IMR-90 (cell line): ENCODE measurements around the gene CDC42EP5. TPM values are rescaled to one million over a fixed set of nuclear protein-coding genes. Genes with fewer than 3 reads are reported as not detected.

Experiments
- ATAC-seq: fragments of 200-7000 bp; cut with Tn5 transposase; 2 replicates; pipeline ENCODE4 v1.9.1; 2020; ENCODE audit warnings: low read depth, mild to moderate bottlenecking, moderate library complexity
- BruUV-seq: library from RNA; stranded (reverse); fragments of 400-500 nt; replicated peaks from 2 replicates; lab custom pipeline; 2021; lab: Mats Ljungman, UMichigan
- CTCF ChIA-PET: fragments of 300-600 bp; formaldehyde crosslinking; extraction: SDS; loops from one replicate; lab custom pipeline; 2021; ENCODE audit warnings: antibody characterized with exemption; lab: Yijun Ruan, JAX
- POLR2A ChIA-PET: fragments of 300-600 bp; sonication (Branson Sonifier 250); formaldehyde crosslinking; loops from one replicate; lab custom pipeline; 2022; ENCODE audit warnings: antibody characterized with exemption; ENCODE audit not compliant: unreplicated experiment; lab: Charles Lee
- DNase-seq: peaks from one replicate; pipeline ENCODE4 v3.0.0; 2013
- H2AFZ ChIP-seq: replicated peaks from 2 replicates; pipeline ENCODE3; 2013; ENCODE audit warnings: low read length, mild to moderate bottlenecking; ENCODE audit not compliant: poor library complexity
- H2AK5ac ChIP-seq: 2 replicates; pipeline ENCODE4 v1.6.1; 2013; ENCODE audit warnings: low read depth, low read length, inconsistent platforms
- H2AK9ac ChIP-seq: replicated peaks from 2 replicates; pipeline ENCODE3; 2013; ENCODE audit warnings: mild to moderate bottlenecking, low read depth, low read length, moderate library complexity; ENCODE audit not compliant: poor library complexity
- H2BK120ac ChIP-seq: 2 replicates; pipeline ENCODE4 v1.6.1; 2013; ENCODE audit warnings: low read depth, low read length, inconsistent platforms
- H2BK15ac ChIP-seq: 3 replicates; pipeline ENCODE4 v1.6.1; 2013; ENCODE audit warnings: low read depth, low read length, inconsistent platforms
- H2BK20ac ChIP-seq: 2 replicates; pipeline ENCODE4 v1.6.1; 2013; ENCODE audit warnings: low read depth, mild to moderate bottlenecking, inconsistent platforms, low read length, moderate library complexity
- H2BK5ac ChIP-seq: 2 replicates; pipeline ENCODE4 v1.6.1; 2013; ENCODE audit warnings: mild to moderate bottlenecking, low read depth, low read length, inconsistent platforms; ENCODE audit not compliant: poor library complexity, severe bottlenecking
- H3K14ac ChIP-seq: replicated peaks from 2 replicates; pipeline ENCODE4 v1.6.1; 2013; ENCODE audit warnings: low read depth, low read length, inconsistent platforms
- H3K18ac ChIP-seq: 2 replicates; pipeline ENCODE4 v1.6.1; 2013; ENCODE audit warnings: low read depth, low read length, control low read depth
- H3K23ac ChIP-seq: 2 replicates; pipeline ENCODE4 v1.6.1; 2013; ENCODE audit warnings: low read depth, low read length, inconsistent platforms
- H3K27ac ChIP-seq: 2 replicates; pipeline ENCODE4 v1.5.1; 2013; ENCODE audit warnings: mild to moderate bottlenecking, control low read depth, low read length; ENCODE audit not compliant: insufficient read depth
- H3K27me3 ChIP-seq: 2 replicates; pipeline ENCODE4 v1.6.1; 2013; ENCODE audit warnings: low read length; ENCODE audit not compliant: control insufficient read depth, insufficient read depth
- H3K36me3 ChIP-seq: 2 replicates; pipeline ENCODE4 v1.6.1; 2013; ENCODE audit warnings: low read length, mixed read lengths; ENCODE audit not compliant: control insufficient read depth, insufficient read depth
- H3K4ac ChIP-seq: 2 replicates; pipeline ENCODE4 v1.6.1; 2013; ENCODE audit warnings: low read depth, low read length, inconsistent platforms
- H3K4me1 ChIP-seq: 2 replicates; pipeline ENCODE4 v1.6.1; 2013; ENCODE audit warnings: low read length, mixed read lengths; ENCODE audit not compliant: control insufficient read depth, insufficient read depth
- H3K4me2 ChIP-seq: 2 replicates; pipeline ENCODE4 v1.6.1; 2013; ENCODE audit warnings: low read depth, mild to moderate bottlenecking, control low read depth, low read length, moderate library complexity
- H3K4me3 ChIP-seq: 2 replicates; pipeline ENCODE4 v1.5.1; 2013; ENCODE audit warnings: low read depth, mild to moderate bottlenecking, control low read depth, low read length, moderate library complexity; ENCODE audit not compliant: insufficient read depth
- H3K56ac ChIP-seq: 2 replicates; pipeline ENCODE4 v1.6.1; 2013; ENCODE audit warnings: low read length, inconsistent platforms; ENCODE audit not compliant: insufficient read depth; ENCODE audit errors: extremely low read depth
- H3K79me1 ChIP-seq, 2 experiments: 2 replicates each; pipeline ENCODE4 v1.6.1; 2013; ENCODE audit warnings: low read length in 2 of 2, inconsistent platforms in 1 of 2, low read depth in 1 of 2
- H3K9ac ChIP-seq: 2 replicates; pipeline ENCODE4 v1.6.1; 2013; ENCODE audit warnings: low read depth, low read length, control low read depth
- H3K9me1 ChIP-seq: 2 replicates; pipeline ENCODE4 v1.6.1; 2013; ENCODE audit warnings: low read length, inconsistent platforms; ENCODE audit not compliant: insufficient read depth
- H3K9me3 ChIP-seq: 2 replicates; pipeline ENCODE4 v1.6.1; 2013; ENCODE audit warnings: low read length; ENCODE audit not compliant: control insufficient read depth, insufficient read depth
- H4K20me1 ChIP-seq: 2 replicates; pipeline ENCODE4 v1.6.1; 2013; ENCODE audit warnings: low read length, inconsistent platforms; ENCODE audit not compliant: insufficient read depth
- H4K5ac ChIP-seq: 2 replicates; pipeline ENCODE4 v1.6.1; 2013; ENCODE audit warnings: mild to moderate bottlenecking, low read depth, low read length, control low read depth
- H4K8ac ChIP-seq, 2 experiments: 2 replicates each; pipeline ENCODE4 v1.6.1; 2013; ENCODE audit warnings: low read depth in 2 of 2, low read length in 2 of 2, control low read depth in 1 of 2, inconsistent platforms in 1 of 2
- H4K91ac ChIP-seq: 2 replicates; pipeline ENCODE4 v1.6.1; 2013; ENCODE audit warnings: low read depth, low read length, inconsistent platforms; ENCODE audit not compliant: insufficient read depth
- MAZ ChIP-seq: IDR thresholded peaks from 2 replicates; pipeline ENCODE4 v1.6.1; 2012; ENCODE audit warnings: low read depth, mild to moderate bottlenecking, low read length, improper control_type of control experiment, moderate library complexity, borderline replicate concordance
- POLR2A ChIP-seq: IDR thresholded peaks from 2 replicates; pipeline ENCODE4 v1.6.1; 2012; ENCODE audit warnings: mild to moderate bottlenecking, low read depth, low read length
- RCOR1 ChIP-seq: IDR thresholded peaks from 2 replicates; pipeline ENCODE4 v1.6.1; 2012; ENCODE audit warnings: mild to moderate bottlenecking, low read length, improper control_type of control experiment; ENCODE audit not compliant: insufficient replicate concordance
- WGBS, 2 experiments: methylation state at CpG; one replicate each; pipeline versions ENCODE4 v1.1.5 to v1.1.7; 2013; ENCODE audit warnings: missing lambda C conversion rate in 2 of 2; ENCODE audit not compliant: insufficient read length in 1 of 2; ENCODE audit errors: extremely low coverage in 2 of 2; 5-methylcytosine and 5-hydroxymethylcytosine counted together
- dilution Hi-C: fragments of 300-500 bp; cut with HindIII; formaldehyde crosslinking; loops from one replicate; pipeline ENCODE4 v1.14.3; 2018; ENCODE audit warnings: low sequenced_read_pairs; ENCODE audit not compliant: unreplicated experiment
- in situ Hi-C: fragments of 300-500 bp; cut with MboI; formaldehyde crosslinking; loops from 3 replicates; pipeline ENCODE4 v1.14.3; 2019; ENCODE audit warnings: low sequenced_read_pairs, inconsistent platforms, mixed read lengths
- intact Hi-C: fragments of 100-400 bp; cut with micrococcal nuclease; formaldehyde crosslinking; loops from 2 replicates; pipeline ENCODE4 v1.10.0; 2022
- polyA plus RNA-seq, 3 experiments: library from polyadenylated mRNA; depleted of rRNA; stranded (reverse); fragments of >200 nt; gene quantifications; 2 replicates each; pipeline ENCODE4 v1.2.3, GENCODE V29; 2012; ENCODE audit warnings: low replicate concordance in 1 of 3
- total RNA-seq: library from RNA; depleted of rRNA; stranded (reverse); fragments of >200 nt; gene quantifications from 2 replicates; pipeline ENCODE4 v1.2.3, GENCODE V29; 2012

The CDC42EP5 gene
- total and polyA plus RNA-seq, 2 of the 4 experiments (the other 2 are of a cell fraction): 7.2 to 25.3 TPM

DNA sequence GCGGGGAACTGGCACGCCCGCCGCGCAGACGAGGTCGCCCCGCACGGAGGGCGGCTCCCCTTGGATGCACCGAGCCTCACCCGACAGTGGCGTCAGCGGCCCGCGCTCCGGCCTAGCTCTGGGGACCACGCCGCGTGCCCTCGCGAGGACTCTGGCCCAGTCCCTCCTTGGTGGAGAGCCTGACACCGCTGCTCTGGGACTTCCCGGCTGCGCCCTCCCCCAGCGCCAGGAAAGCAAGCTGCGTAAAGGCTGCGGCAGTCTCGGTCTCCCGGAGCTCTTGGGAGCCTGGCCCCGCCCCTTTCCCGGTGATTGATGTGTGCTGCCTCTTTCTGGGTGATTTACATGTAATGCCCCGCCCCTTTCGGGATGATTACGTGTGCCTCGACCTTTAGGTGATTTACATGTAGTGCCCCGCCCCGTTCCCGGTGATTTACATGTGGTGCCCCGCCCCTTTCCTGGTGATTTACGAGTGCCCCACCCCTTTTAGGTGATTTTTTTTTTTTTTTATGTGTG lies 9.5 kb downstream of the CDC42EP5 start, which contains the start of gene LENG9:
LENG9 (minus strand) TSS at position 248 of the 513 bp plus-strand sequence. CDS start 252 bp downstream, outside the sequence.
- Histone ChIP-seq H2BK120ac (0 out of 2 replicates have a peak within 1 kb of the TSS, but pooled peaks have one; percentile 39), H3K27ac (peak within 1 kb of the TSS; percentile 94), H2BK5ac (peak within 1 kb of the TSS; percentile 83), H3K23ac (peak within 1 kb of the TSS; percentile 71), H3K36me3 (peaks cover 37% of the 10 kb centered on the region), H2AK5ac (peak within 1 kb of the TSS; percentile 94), H3K4me2 (peak within 1 kb of the TSS; percentile 88), H3K4me3 (peak within 1 kb of the TSS; percentile 52), H3K9me3 (no peaks in the 10 kb centered on the region), H3K4ac (peak within 1 kb of the TSS; percentile 93), H3K14ac (peak within 1 kb of the TSS; percentile 88), H3K9me1 (peaks cover 4% of the 10 kb centered on the region; the same call in 1 of the 2 replicates), H4K20me1 (peaks cover 38% of the 10 kb centered on the region), H3K4me1 (peaks cover 18% of the 10 kb centered on the region), H2BK20ac (no peak within 1 kb of the TSS), H4K5ac (peak within 1 kb of the TSS; percentile 86), H4K91ac (peak within 1 kb of the TSS; percentile 77), H3K27me3 (no peaks in the 10 kb centered on the region), H3K56ac (peak within 1 kb of the TSS; percentile 57; the same call in 1 of the 2 replicates), H2AK9ac (peak within 1 kb of the TSS; percentile 90), H2BK15ac (no peak within 1 kb of the TSS), H4K8ac (peak within 1 kb of the TSS; percentile 30 to 95; a peak in 3 of 4 replicates), H2AFZ (peak within 1 kb of the TSS; percentile 88), H3K79me1 (peaks cover 11 to 33% of the 10 kb centered on the region in 2 experiments; a peak in 3 of 4 replicates), H3K18ac (peak within 1 kb of the TSS; percentile 50; the same call in 1 of the 2 replicates), H3K9ac (peak within 1 kb of the TSS; percentile 77)
- dilution Hi-C loops (no loop called here), in situ Hi-C loops (loop anchor here (25.0 kb wide), 4 partner anchors 351 to 1674 kb away; partner anchors contain the start of genes NAT14, NDUFA3, OSCAR and PRPF31), intact Hi-C loops (loop anchor here (10.0 kb wide), 1 partner anchor 621 kb away; no protein-coding TSS in a partner anchor)
- POLR2A ChIA-PET: interaction anchor here (0.6 to 1.0 kb wide), 3 partner anchors 15 to 33 kb away, joined by 3 to 6 read pairs (median 3); partner anchors contain the start of gene LENG8
- ATAC-seq (peak; percentile 65), DNase-seq (peak; percentile 97)
- 1% methylated on average over 16 of the region's 41 CpGs; no CpG with 5 or more reads in 1 of the 2 experiments for WGBS, 2 experiments
- BruUV-seq: no TSS peak
- peak; percentile 11; the same call in 1 of the 2 replicates for TF ChIP-seq POLR2A
- TF ChIP-seq RCOR1: no peak
- TF ChIP-seq MAZ: 0 out of 2 replicates have a peak, but pooled peaks have one; percentile 46
- CTCF ChIA-PET: interaction anchor here (0.7 to 0.8 kb wide), 2 partner anchors 9 to 15 kb away, joined by 3 to 4 read pairs; partner anchors contain the start of genes CDC42EP5 and LENG8
